SU-DHL-6 (cell line): ENCODE results near the gene KRTAP4-1.

ENCODE experiments used
- H2AFZ ChIP-seq: fragments of 200-600 bp; sonication (generic); 2 replicates; pipeline ENCODE4 v1.6.1; 2014; ENCODE audit warnings: low read depth, mild to moderate bottlenecking, moderate library complexity, mixed read lengths, antibody characterized with exemption, low read length; ENCODE audit not compliant: severe bottlenecking
- H3F3A ChIP-seq: fragments of 200-600 bp; shearing (Covaris generic); 2 replicates; pipeline ENCODE4 v1.6.0; 2016; ENCODE audit warnings: antibody characterized with exemption, mild to moderate bottlenecking; ENCODE audit not compliant: insufficient read depth
- H3K27ac ChIP-seq: fragments of 200-600 bp; sonication (generic); 2 replicates; pipeline ENCODE4 v1.5.1; 2016; ENCODE audit warnings: low read depth, mild to moderate bottlenecking, low read length, moderate library complexity, mixed read lengths
- H3K27me3 ChIP-seq: fragments of 200-600 bp; sonication (generic), shearing (Covaris generic); 2 replicates; pipeline ENCODE4 v1.6.0; 2014; ENCODE audit warnings: mild to moderate bottlenecking, low read length
- H3K36me3 ChIP-seq: fragments of 200-600 bp; sonication (generic); 2 replicates; pipeline ENCODE4 v1.6.1; 2014; ENCODE audit warnings: mild to moderate bottlenecking, low read length, mixed read lengths
- H3K4me2 ChIP-seq: fragments of 300-600, 200-600 bp; shearing (Covaris generic), sonication (generic); 2 replicates; pipeline ENCODE4 v1.6.0; 2014; ENCODE audit warnings: low read length, low read depth, mild to moderate bottlenecking; ENCODE audit not compliant: poor library complexity, severe bottlenecking
- H3K4me3 ChIP-seq: fragments of 200-600 bp; sonication (generic); 2 replicates; pipeline ENCODE4 v1.5.1; 2014; ENCODE audit warnings: antibody characterized with exemption, low read length, mild to moderate bottlenecking, mixed read lengths; ENCODE audit not compliant: insufficient read depth, poor library complexity, severe bottlenecking
- H3K79me2 ChIP-seq: fragments of 200-600 bp; sonication (generic); 2 replicates; pipeline ENCODE4 v1.6.1; 2014; ENCODE audit warnings: mild to moderate bottlenecking, low read length, moderate library complexity; ENCODE audit not compliant: insufficient read depth
- H3K9ac ChIP-seq: fragments of 200-600 bp; sonication (generic); 2 replicates; pipeline ENCODE4 v1.7.0; 2014; ENCODE audit warnings: mild to moderate bottlenecking, low read length
- H3K9me2 ChIP-seq: fragments of 200-600 bp; sonication (generic); replicated peaks from 2 replicates; pipeline ENCODE4 v1.6.1; 2014; ENCODE audit warnings: low read length; ENCODE audit not compliant: insufficient read depth
- H3K9me3 ChIP-seq: fragments of 200-600 bp; sonication (generic); 2 replicates; pipeline ENCODE4 v1.6.1; 2014; ENCODE audit warnings: low read length, mixed read lengths; ENCODE audit not compliant: insufficient read depth
- H4K20me1 ChIP-seq: fragments of 200-600 bp; sonication (generic); 2 replicates; pipeline ENCODE4 v1.6.1; 2014; ENCODE audit warnings: low read depth, mild to moderate bottlenecking, antibody characterized with exemption, low read length, moderate library complexity, mixed read lengths
- EZH2phosphoT487 ChIP-seq: fragments of 200-600 bp; sonication (generic), shearing (Covaris generic); conservative IDR thresholded peaks from 2 replicates; pipeline ENCODE4 v1.6.1; 2018; ENCODE audit warnings: mild to moderate bottlenecking, antibody characterized with exemption, low read length, moderate library complexity, mixed read lengths
- TF ChIP-seq, protein P1 (sequence below): fragments of 200-600 bp; sonication (generic); IDR thresholded peaks from one replicate; pipeline ENCODE4 v1.5.1; 2017; ENCODE audit warnings: antibody characterized with exemption, mild to moderate bottlenecking, low read length, moderate library complexity; ENCODE audit not compliant: insufficient read depth, poor library complexity, severe bottlenecking

Gene KRTAP4-1

DNA sequence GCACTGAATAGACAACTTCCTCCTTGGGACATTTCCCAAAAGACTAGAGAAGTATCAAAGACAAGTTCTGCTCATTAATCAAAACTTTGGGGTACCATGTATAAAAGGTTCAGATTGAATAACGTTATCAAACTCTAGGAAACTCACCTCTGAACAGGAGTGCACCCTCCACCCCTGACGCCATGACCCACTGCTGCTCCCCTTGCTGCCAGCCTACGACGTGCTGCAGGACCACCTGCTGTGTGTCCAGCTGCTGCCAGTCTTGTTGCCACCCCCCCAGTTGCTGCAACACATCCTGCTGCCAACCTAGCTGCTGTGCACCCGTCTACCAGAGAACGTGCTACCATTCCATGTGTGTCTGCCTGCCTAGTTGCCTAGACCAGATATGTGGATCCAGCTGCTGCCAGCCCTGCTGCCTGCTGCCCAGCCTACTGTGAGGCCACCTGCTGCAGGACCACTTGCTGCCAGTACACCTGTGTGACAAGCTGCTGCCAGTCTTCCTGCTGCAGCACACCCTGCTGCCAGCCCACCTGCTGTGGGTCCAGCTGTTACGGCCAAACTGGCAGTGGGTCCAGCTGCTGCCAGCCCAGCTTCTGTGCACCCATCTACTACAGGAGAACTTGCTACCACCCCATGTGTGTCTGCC lies 27.9 kb upstream of the KRTAP4-1 start:
- Histone ChIP-seq H3K27me3 (no peaks in the 10 kb centered on the region), H3K36me3 (no peaks in the 10 kb centered on the region), H3K9me3 (no peaks in the 10 kb centered on the region), H3K4me3 (no peak overlapping the region), H3K9ac (no peak overlapping the region), H3K79me2 (no peaks in the 10 kb centered on the region), H3K4me2 (no peak overlapping the region), H4K20me1 (no peaks in the 10 kb centered on the region), H3K9me2 (no peaks in the 10 kb centered on the region), H2AFZ (no peak overlapping the region), H3K27ac (no peak overlapping the region), H3F3A (no peaks in the 10 kb centered on the region)
- TF ChIP-seq, protein P1, sequence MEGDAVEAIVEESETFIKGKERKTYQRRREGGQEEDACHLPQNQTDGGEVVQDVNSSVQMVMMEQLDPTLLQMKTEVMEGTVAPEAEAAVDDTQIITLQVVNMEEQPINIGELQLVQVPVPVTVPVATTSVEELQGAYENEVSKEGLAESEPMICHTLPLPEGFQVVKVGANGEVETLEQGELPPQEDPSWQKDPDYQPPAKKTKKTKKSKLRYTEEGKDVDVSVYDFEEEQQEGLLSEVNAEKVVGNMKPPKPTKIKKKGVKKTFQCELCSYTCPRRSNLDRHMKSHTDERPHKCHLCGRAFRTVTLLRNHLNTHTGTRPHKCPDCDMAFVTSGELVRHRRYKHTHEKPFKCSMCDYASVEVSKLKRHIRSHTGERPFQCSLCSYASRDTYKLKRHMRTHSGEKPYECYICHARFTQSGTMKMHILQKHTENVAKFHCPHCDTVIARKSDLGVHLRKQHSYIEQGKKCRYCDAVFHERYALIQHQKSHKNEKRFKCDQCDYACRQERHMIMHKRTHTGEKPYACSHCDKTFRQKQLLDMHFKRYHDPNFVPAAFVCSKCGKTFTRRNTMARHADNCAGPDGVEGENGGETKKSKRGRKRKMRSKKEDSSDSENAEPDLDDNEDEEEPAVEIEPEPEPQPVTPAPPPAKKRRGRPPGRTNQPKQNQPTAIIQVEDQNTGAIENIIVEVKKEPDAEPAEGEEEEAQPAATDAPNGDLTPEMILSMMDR, result no peak
- no peak for TF ChIP-seq EZH2phosphoT487

- Histone ChIP-seq H3K79me2 (no peaks in the 10 kb centered on the region), H3K9me3 (no peaks in the 10 kb centered on the region), H3K27ac (no peak overlapping the region), H3F3A (no peaks in the 10 kb centered on the region), H3K4me3 (no peak overlapping the region), H4K20me1 (no peaks in the 10 kb centered on the region), H3K9ac (no peak overlapping the region), H2AFZ (no peak overlapping the region), H3K36me3 (no peaks in the 10 kb centered on the region), H3K27me3 (no peaks in the 10 kb centered on the region), H3K4me2 (no peak overlapping the region), H3K9me2 (no peaks in the 10 kb centered on the region)
- TF ChIP-seq EZH2phosphoT487, result no peak
- TF ChIP-seq, protein P1, result no peak
These were observed 27.2 kb upstream of the KRTAP4-1 start for GRCh38 chr17:41211845-41212466.

GRCh38 chr17:41199421-41200078 lies 14.8 kb upstream of the KRTAP4-1 start:
- Histone ChIP-seq H3K9me3 (no peaks in the 10 kb centered on the region), H4K20me1 (no peaks in the 10 kb centered on the region), H3K9me2 (no peaks in the 10 kb centered on the region), H3K36me3 (no peaks in the 10 kb centered on the region), H3K27me3 (no peaks in the 10 kb centered on the region), H3K9ac (no peak overlapping the region), H3K4me2 (no peak overlapping the region), H3K27ac (no peak overlapping the region), H3F3A (no peaks in the 10 kb centered on the region), H3K79me2 (no peaks in the 10 kb centered on the region), H2AFZ (no peak overlapping the region), H3K4me3 (no peak overlapping the region)
- TF ChIP-seq EZH2phosphoT487, result no peak
- TF ChIP-seq, protein P1, result no peak
